ENCODE data around the gene URGCP. TPM values are rescaled to one million over a fixed set of nuclear protein-coding genes. Genes with fewer than 3 reads are reported as not detected.
A peak's percentile ranks its signal among the peaks of the same experiment; 100 is the strongest.

The URGCP gene, protein sequence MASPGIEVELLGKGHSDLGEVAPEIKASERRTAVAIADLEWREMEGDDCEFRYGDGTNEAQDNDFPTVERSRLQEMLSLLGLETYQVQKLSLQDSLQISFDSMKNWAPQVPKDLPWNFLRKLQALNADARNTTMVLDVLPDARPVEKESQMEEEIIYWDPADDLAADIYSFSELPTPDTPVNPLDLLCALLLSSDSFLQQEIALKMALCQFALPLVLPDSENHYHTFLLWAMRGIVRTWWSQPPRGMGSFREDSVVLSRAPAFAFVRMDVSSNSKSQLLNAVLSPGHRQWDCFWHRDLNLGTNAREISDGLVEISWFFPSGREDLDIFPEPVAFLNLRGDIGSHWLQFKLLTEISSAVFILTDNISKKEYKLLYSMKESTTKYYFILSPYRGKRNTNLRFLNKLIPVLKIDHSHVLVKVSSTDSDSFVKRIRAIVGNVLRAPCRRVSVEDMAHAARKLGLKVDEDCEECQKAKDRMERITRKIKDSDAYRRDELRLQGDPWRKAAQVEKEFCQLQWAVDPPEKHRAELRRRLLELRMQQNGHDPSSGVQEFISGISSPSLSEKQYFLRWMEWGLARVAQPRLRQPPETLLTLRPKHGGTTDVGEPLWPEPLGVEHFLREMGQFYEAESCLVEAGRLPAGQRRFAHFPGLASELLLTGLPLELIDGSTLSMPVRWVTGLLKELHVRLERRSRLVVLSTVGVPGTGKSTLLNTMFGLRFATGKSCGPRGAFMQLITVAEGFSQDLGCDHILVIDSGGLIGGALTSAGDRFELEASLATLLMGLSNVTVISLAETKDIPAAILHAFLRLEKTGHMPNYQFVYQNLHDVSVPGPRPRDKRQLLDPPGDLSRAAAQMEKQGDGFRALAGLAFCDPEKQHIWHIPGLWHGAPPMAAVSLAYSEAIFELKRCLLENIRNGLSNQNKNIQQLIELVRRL
- total RNA-seq, result 10 to 100 TPM; 33.2 to 51.6 (median 41.0) TPM

DNA sequence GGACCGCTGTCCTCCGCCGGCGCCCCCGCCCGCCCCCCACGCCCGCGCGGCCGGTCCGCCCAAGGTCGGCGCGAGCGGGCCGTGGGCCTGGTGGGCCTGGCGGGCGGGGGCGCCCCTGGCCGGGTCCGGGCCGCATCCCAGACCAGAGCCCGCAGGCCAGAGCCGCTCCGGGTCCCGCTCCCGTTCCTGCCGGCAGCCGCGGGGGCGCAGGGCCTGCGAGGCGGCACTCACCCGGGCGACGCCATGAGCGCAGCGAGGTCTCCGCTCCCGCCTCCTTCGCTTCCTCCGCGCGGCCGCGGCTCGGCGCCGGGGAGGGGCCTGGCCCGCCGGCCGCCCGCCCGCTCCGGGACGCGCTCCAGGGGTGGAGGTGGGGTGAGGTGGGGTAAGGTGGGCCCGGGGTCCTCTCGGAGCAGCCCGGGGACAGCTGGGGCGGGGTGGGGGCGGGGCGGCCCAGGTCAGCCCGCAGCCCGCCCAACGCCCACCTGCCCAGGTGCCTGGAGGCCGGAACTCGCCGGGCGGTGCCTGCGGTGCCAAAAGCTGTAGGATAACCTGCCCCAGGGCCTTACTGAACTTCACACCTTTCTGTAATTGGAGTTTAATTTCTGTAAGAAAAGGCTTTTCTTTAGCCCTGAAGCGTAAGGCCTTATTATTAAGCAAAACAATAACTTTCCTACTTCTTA, at the start of gene URGCP:
URGCP (minus strand) TSS at position 266 of the 680 bp plus-strand sequence; CDS start at position 245, 21 bp downstream.
- 0 to 5% methylated on average over 5 to 16 of the region's 73 CpGs for WGBS, 2 donors
- Histone ChIP-seq H3K4me1 (peaks cover 16 to 32% of the 10 kb centered on the region in 2 donors), H3K9me3 (no peaks in the 10 kb centered on the region), H3K4me3 (replicated peaks in 1 of 3) (peak within 1 kb of the TSS in 2 of 3 donors; percentile 30 to 69), H3K36me3 (no peaks in the 10 kb centered on the region), H3K27ac (peak within 1 kb of the TSS; percentile 58 to 82 (median 74)), H3K27me3 (no peaks in the 10 kb centered on the region)
- intact Hi-C loops (cut with DNase I), result no loop called here
- TF ChIP-seq, protein P1, sequence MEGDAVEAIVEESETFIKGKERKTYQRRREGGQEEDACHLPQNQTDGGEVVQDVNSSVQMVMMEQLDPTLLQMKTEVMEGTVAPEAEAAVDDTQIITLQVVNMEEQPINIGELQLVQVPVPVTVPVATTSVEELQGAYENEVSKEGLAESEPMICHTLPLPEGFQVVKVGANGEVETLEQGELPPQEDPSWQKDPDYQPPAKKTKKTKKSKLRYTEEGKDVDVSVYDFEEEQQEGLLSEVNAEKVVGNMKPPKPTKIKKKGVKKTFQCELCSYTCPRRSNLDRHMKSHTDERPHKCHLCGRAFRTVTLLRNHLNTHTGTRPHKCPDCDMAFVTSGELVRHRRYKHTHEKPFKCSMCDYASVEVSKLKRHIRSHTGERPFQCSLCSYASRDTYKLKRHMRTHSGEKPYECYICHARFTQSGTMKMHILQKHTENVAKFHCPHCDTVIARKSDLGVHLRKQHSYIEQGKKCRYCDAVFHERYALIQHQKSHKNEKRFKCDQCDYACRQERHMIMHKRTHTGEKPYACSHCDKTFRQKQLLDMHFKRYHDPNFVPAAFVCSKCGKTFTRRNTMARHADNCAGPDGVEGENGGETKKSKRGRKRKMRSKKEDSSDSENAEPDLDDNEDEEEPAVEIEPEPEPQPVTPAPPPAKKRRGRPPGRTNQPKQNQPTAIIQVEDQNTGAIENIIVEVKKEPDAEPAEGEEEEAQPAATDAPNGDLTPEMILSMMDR (IDR thresholded peaks at IDR 0.05), result no peak
- TF ChIP-seq POLR2A (IDR thresholded peaks at IDR 0.05), result peak in 1 of 2 donors; percentile 67
- peak; percentile 53 to 60 for DNase-seq

DNA sequence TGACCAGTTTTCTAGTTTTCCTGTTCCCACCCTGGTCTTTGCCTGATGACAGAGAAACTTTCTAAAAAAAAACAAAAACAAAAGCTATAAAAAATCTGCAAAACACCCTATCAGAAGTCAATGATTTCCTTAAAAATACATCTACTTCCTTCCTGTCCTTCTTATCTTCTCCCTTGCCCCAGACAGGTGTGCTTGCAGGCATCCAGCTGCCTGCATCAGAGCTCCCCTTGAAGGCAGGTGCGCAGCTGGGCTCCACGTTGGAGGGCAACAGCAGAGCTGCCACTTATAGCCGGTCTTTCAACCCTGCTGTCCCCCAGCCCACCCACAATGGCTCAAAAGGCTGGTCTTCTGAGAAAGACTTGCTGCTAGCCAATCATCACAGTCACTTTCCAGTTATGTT, 49.6 kb upstream of the URGCP start:
- no peak for DNase-seq
- no peaks in the 10 kb centered on the region for H3K4me1 ChIP-seq
- no peaks in the 10 kb centered on the region for H3K27me3 ChIP-seq
- no peak overlapping the region for H3K27ac ChIP-seq
- TF ChIP-seq, protein P1 (IDR thresholded peaks at IDR 0.05), result no peak
- no peak for TF ChIP-seq POLR2A (IDR thresholded peaks at IDR 0.05)
- intact Hi-C loops (cut with DNase I), result no loop called here
- H3K36me3 ChIP-seq, result peaks cover 7 to 19% of the 10 kb centered on the region in 2 donors
- 70 to 71% methylated on average over 3 of the region's 3 CpGs for WGBS, 2 donors
- no peaks in the 10 kb centered on the region for H3K9me3 ChIP-seq
- H3K4me3 ChIP-seq (replicated peaks in 1 of 3), result no peak overlapping the region

DNA sequence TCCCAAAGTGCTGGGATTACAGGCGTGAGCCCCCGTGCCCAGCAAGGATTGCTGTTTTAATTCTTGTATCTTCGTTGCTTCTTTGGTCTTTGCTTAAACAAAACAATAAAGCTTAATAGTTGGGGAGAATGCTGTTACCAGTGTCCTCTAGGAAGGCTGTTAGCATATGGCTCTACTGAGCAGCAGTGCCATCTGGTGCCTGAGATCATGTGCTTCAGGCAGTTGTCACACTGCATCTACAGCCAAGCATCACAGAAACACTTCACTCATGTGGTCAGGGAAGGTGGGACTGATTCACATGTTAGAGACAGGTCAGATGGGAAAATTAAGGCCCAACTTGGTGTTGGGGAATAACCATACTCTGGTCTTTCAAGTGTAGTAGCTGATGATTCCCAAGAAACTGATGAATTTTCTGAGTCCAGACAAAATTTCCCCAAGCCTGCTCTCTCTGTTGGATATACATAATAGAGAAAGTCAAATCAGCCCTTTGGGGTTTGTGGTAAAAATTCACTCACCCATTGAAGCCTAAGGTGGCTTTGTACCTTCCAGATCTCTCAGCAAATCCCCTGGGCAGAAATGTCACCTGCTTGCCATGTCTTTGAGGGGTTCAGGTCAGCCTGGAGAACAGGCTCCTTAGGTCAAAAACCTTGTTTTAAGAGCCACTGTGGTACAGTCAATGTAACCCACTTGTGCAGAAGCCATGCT, 48.3 kb upstream of the URGCP start:
- TF ChIP-seq, protein P1 (IDR thresholded peaks at IDR 0.05), result peak in 1 of 6 experiments; percentile 30
- TF ChIP-seq POLR2A (IDR thresholded peaks at IDR 0.05), result no peak
- Histone ChIP-seq H3K4me3 (replicated peaks in 1 of 3) (no peak overlapping the region), H3K9me3 (no peaks in the 10 kb centered on the region), H3K36me3 (peaks cover 18 to 26% of the 10 kb centered on the region in 2 donors), H3K4me1 (no peaks in the 10 kb centered on the region), H3K27me3 (no peaks in the 10 kb centered on the region), H3K27ac (no peak overlapping the region)
- WGBS, 2 donors, result 56 to 69% methylated on average over 3 of the region's 3 CpGs
- intact Hi-C loops (cut with DNase I), result no loop called here
- peak; percentile 8 to 9 for DNase-seq

DNA sequence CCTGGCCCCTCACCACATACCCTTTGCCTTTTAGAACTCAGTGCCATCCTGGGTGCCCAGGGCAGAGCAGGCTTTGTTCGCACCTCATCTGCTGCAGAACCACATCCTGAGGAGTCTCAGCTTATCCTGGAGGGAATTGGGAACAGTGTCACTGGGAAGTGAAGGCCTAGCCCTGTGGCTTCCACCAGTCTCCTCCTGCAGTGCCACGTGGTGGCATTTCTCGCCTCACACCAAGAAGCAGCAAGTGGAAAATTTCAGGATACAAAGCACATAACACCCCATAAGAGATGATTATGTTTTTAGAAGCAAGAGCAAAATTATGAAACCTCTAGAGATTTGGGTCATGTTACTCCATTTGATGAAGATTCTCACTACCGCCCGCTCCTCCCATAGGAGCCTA, 46.7 kb upstream of the URGCP start:
- WGBS, 2 donors, result 97 to 98% methylated on average over 5 of the region's 5 CpGs
- H3K4me1 ChIP-seq, result no peaks in the 10 kb centered on the region
- H3K27me3 ChIP-seq, result no peaks in the 10 kb centered on the region
- TF ChIP-seq, protein P1 (IDR thresholded peaks at IDR 0.05), result no peak
- TF ChIP-seq POLR2A (IDR thresholded peaks at IDR 0.05), result no peak
- DNase-seq, result no peak
- intact Hi-C loops (cut with DNase I), result no loop called here
- H3K27ac ChIP-seq, result no peak overlapping the region
- H3K4me3 ChIP-seq (replicated peaks in 1 of 3), result no peak overlapping the region
- H3K36me3 ChIP-seq, result peaks cover 21 to 26% of the 10 kb centered on the region in 2 donors
- no peaks in the 10 kb centered on the region for H3K9me3 ChIP-seq

All from thyroid gland (tissue), 4 donors.